IPS-18a (cell line): ENCODE measurements around the gene ARHGEF10L.

ENCODE experiments used
- H3K27ac ChIP-seq: one replicate; pipeline ENCODE4 v1.5.1; 2013; ENCODE audit warnings: low read length
- H3K27me3 ChIP-seq: one replicate; pipeline ENCODE4 v1.6.1; 2013; ENCODE audit warnings: mild to moderate bottlenecking, low read length; ENCODE audit not compliant: control insufficient read depth, insufficient read depth
- H3K36me3 ChIP-seq: one replicate; pipeline ENCODE4 v1.6.1; 2013; ENCODE audit warnings: low read depth, low read length; ENCODE audit not compliant: control insufficient read depth
- H3K4me1 ChIP-seq: one replicate; pipeline ENCODE4 v1.6.1; 2013; ENCODE audit warnings: low read depth, low read length; ENCODE audit not compliant: control insufficient read depth
- H3K4me3 ChIP-seq: one replicate; pipeline ENCODE4 v1.5.1; 2013; ENCODE audit warnings: low read length
- H3K9ac ChIP-seq: one replicate; pipeline ENCODE4 v1.6.1; 2013; ENCODE audit warnings: mild to moderate bottlenecking, low read length, moderate library complexity
- H3K9me3 ChIP-seq: one replicate; pipeline ENCODE4 v1.6.1; 2013; ENCODE audit warnings: low read depth, low read length; ENCODE audit not compliant: control insufficient read depth

The ARHGEF10L gene

GRCh38 chr1:17671741-17672140 lies 132.2 kb downstream of the ARHGEF10L start:
- H3K9ac ChIP-seq = no peak overlapping the region
- H3K27me3 ChIP-seq = no peaks in the 10 kb centered on the region
- H3K4me3 ChIP-seq = no peak overlapping the region
- peaks cover 10% of the 10 kb centered on the region for H3K4me1 ChIP-seq
- no peaks in the 10 kb centered on the region for H3K36me3 ChIP-seq
- no peak overlapping the region for H3K27ac ChIP-seq
- H3K9me3 ChIP-seq = no peaks in the 10 kb centered on the region

GRCh38 chr1:17672226-17672625 lies 132.7 kb downstream of the ARHGEF10L start:
- Histone ChIP-seq H3K36me3 (no peaks in the 10 kb centered on the region), H3K27me3 (no peaks in the 10 kb centered on the region), H3K9me3 (no peaks in the 10 kb centered on the region), H3K27ac (no peak overlapping the region), H3K9ac (no peak overlapping the region), H3K4me1 (peaks cover 10% of the 10 kb centered on the region), H3K4me3 (no peak overlapping the region)

- H3K9me3 ChIP-seq = no peaks in the 10 kb centered on the region
- no peak overlapping the region for H3K4me3 ChIP-seq
- no peaks in the 10 kb centered on the region for H3K36me3 ChIP-seq
- H3K27me3 ChIP-seq = no peaks in the 10 kb centered on the region
- H3K9ac ChIP-seq = no peak overlapping the region
- no peak overlapping the region for H3K27ac ChIP-seq
- peaks cover 10% of the 10 kb centered on the region for H3K4me1 ChIP-seq
Measured at GRCh38 chr1:17673329-17674072, 134.0 kb downstream of the ARHGEF10L start.

- H3K27ac ChIP-seq = no peak overlapping the region
- no peak overlapping the region for H3K4me3 ChIP-seq
- H3K9me3 ChIP-seq = no peaks in the 10 kb centered on the region
- peaks cover 10% of the 10 kb centered on the region for H3K4me1 ChIP-seq
- H3K27me3 ChIP-seq = no peaks in the 10 kb centered on the region
- H3K9ac ChIP-seq = no peak overlapping the region
- H3K36me3 ChIP-seq = no peaks in the 10 kb centered on the region
Measured at GRCh38 chr1:17674726-17675500, 135.4 kb downstream of the ARHGEF10L start.

- Histone ChIP-seq H3K4me3 (no peak overlapping the region), H3K27ac (no peak overlapping the region), H3K9ac (no peak overlapping the region), H3K9me3 (no peaks in the 10 kb centered on the region), H3K4me1 (peaks cover 10% of the 10 kb centered on the region), H3K27me3 (no peaks in the 10 kb centered on the region), H3K36me3 (no peaks in the 10 kb centered on the region)
Measured at GRCh38 chr1:17675744-17676143, 136.2 kb downstream of the ARHGEF10L start.

GRCh38 chr1:17676387-17677060 lies 137.0 kb downstream of the ARHGEF10L start:
- peaks cover 3% of the 10 kb centered on the region for H3K4me1 ChIP-seq
- H3K4me3 ChIP-seq = no peak overlapping the region
- no peak overlapping the region for H3K27ac ChIP-seq
- H3K9ac ChIP-seq = no peak overlapping the region
- H3K9me3 ChIP-seq = no peaks in the 10 kb centered on the region
- no peaks in the 10 kb centered on the region for H3K36me3 ChIP-seq
- no peaks in the 10 kb centered on the region for H3K27me3 ChIP-seq

GRCh38 chr1:17678011-17678410 lies 138.5 kb downstream of the ARHGEF10L start:
- no peak overlapping the region for H3K4me3 ChIP-seq
- no peak overlapping the region for H3K9ac ChIP-seq
- H3K9me3 ChIP-seq = no peaks in the 10 kb centered on the region
- no peaks in the 10 kb centered on the region for H3K36me3 ChIP-seq
- no peaks in the 10 kb centered on the region for H3K27me3 ChIP-seq
- no peak overlapping the region for H3K27ac ChIP-seq
- no peaks in the 10 kb centered on the region for H3K4me1 ChIP-seq

GRCh38 chr1:17679856-17680255 lies 140.4 kb downstream of the ARHGEF10L start:
- Histone ChIP-seq H3K36me3 (no peaks in the 10 kb centered on the region), H3K27ac (no peak overlapping the region), H3K9me3 (no peaks in the 10 kb centered on the region), H3K4me3 (no peak overlapping the region), H3K4me1 (no peaks in the 10 kb centered on the region), H3K9ac (no peak overlapping the region), H3K27me3 (no peaks in the 10 kb centered on the region)

GRCh38 chr1:17680308-17680707 lies 140.8 kb downstream of the ARHGEF10L start:
- Histone ChIP-seq H3K9ac (no peak overlapping the region), H3K4me3 (no peak overlapping the region), H3K27me3 (no peaks in the 10 kb centered on the region), H3K27ac (no peak overlapping the region), H3K4me1 (no peaks in the 10 kb centered on the region), H3K9me3 (no peaks in the 10 kb centered on the region), H3K36me3 (no peaks in the 10 kb centered on the region)

- Histone ChIP-seq H3K4me3 (no peak overlapping the region), H3K9ac (no peak overlapping the region), H3K4me1 (no peaks in the 10 kb centered on the region), H3K27me3 (no peaks in the 10 kb centered on the region), H3K9me3 (no peaks in the 10 kb centered on the region), H3K36me3 (no peaks in the 10 kb centered on the region), H3K27ac (no peak overlapping the region)
Measured at GRCh38 chr1:17682400-17682799, 142.9 kb downstream of the ARHGEF10L start.

- Histone ChIP-seq H3K27ac (no peak overlapping the region), H3K36me3 (no peaks in the 10 kb centered on the region), H3K4me1 (no peaks in the 10 kb centered on the region), H3K27me3 (no peaks in the 10 kb centered on the region), H3K4me3 (no peak overlapping the region), H3K9ac (no peak overlapping the region), H3K9me3 (no peaks in the 10 kb centered on the region)
Measured at GRCh38 chr1:17683598-17683997, 144.1 kb downstream of the ARHGEF10L start.
